NCI-H187 (cell line): ENCODE measurements around the gene HAAO.
"Not testable (repeated sequence)": the region's sequence is repeated elsewhere in the genome, so short reads cannot be mapped to it uniquely, and the experiment has no call there.

ENCODE experiments used
- DNase-seq, 2 experiments: peaks; one replicate each; lab custom pipeline; 2025; lab: John Stamatoyannopoulos, UW

HAAO gene

GRCh38 chr2:42792583-42793333 lies at the start of gene HAAO:
TSS of gene HAAO (minus strand) at chr2:42792583. CDS start at chr2:42792536, 47 bp downstream.
- DNase-seq, result no peak

GRCh38 chr2:42841344-42841743 lies 49.0 kb upstream of the HAAO start:
- no peak for DNase-seq

- DNase-seq, result no peak
These were observed 48.4 kb upstream of the HAAO start for GRCh38 chr2:42840760-42841159.

GRCh38 chr2:42839809-42840501 lies 47.6 kb upstream of the HAAO start:
- no peak for DNase-seq

GRCh38 chr2:42838133-42838532 lies 45.8 kb upstream of the HAAO start:
- DNase-seq, result no peak

- no peak for DNase-seq
These were observed 43.4 kb upstream of the HAAO start for GRCh38 chr2:42835577-42836371.

GRCh38 chr2:42834161-42834560 lies 41.8 kb upstream of the HAAO start:
- no peak for DNase-seq

GRCh38 chr2:42832289-42832634 lies 39.9 kb upstream of the HAAO start:
- DNase-seq, result no peak

- DNase-seq, result not testable (repeated sequence)
These were observed 39.3 kb upstream of the HAAO start for GRCh38 chr2:42831575-42832288.

- DNase-seq, result no peak
These were observed 38.7 kb upstream of the HAAO start for GRCh38 chr2:42830922-42831574.

GRCh38 chr2:42829671-42830440 lies 37.5 kb upstream of the HAAO start:
- DNase-seq, result no peak

GRCh38 chr2:42828487-42829425 lies 36.4 kb upstream of the HAAO start:
- DNase-seq, result peak in 1 of 2 experiments; percentile 28

- DNase-seq, result peak; percentile 79 to 84
These were observed 35.5 kb upstream of the HAAO start for GRCh38 chr2:42827647-42828486.

- DNase-seq, result no peak
These were observed 33.8 kb upstream of the HAAO start for GRCh38 chr2:42826231-42826630.

GRCh38 chr2:42824454-42824807 lies 32.0 kb upstream of the HAAO start:
- no peak for DNase-seq

- DNase-seq, result no peak
These were observed 31.5 kb upstream of the HAAO start for GRCh38 chr2:42823744-42824453.

GRCh38 chr2:42819160-42819559 lies 26.8 kb upstream of the HAAO start:
- DNase-seq, result no peak

- no peak for DNase-seq
These were observed 23.3 kb upstream of the HAAO start for GRCh38 chr2:42815726-42816125.
